K562 (cell line): Measurements from ENCODE around the gene PSMA5. TPM values are rescaled to one million over a fixed set of nuclear protein-coding genes. Genes with fewer than 3 reads are reported as not detected.
A peak's percentile ranks its signal among the peaks of the same experiment; 100 is the strongest.

Experiments
- CBX2 ChIP-seq: fragments of 200-600 bp; sonication (generic); IDR thresholded peaks from one replicate; pipeline ENCODE4 v1.6.1; 2012; ENCODE audit warnings: mild to moderate bottlenecking, low read length, inconsistent platforms; ENCODE audit not compliant: insufficient read depth, poor library complexity, severe bottlenecking
- GATA2 ChIP-seq: sonication (generic); formaldehyde crosslinking; IDR thresholded peaks from 2 replicates; pipeline ENCODE4 v1.4.0; 2020; ENCODE audit warnings: mild to moderate bottlenecking, missing genetic modification reagents
- KDM5B ChIP-seq: fragments of 200-600 bp; sonication (generic); IDR thresholded peaks from 2 replicates; pipeline ENCODE4 v1.6.1; 2012; ENCODE audit warnings: low read depth, mild to moderate bottlenecking, moderate library complexity, low read length, control low read depth, inconsistent platforms; ENCODE audit not compliant: insufficient replicate concordance
- MEIS2 ChIP-seq: fragments of 450-650 bp; IDR thresholded peaks from 2 replicates; pipeline ENCODE4 v1.6.1; 2014; ENCODE audit warnings: mild to moderate bottlenecking; ENCODE audit not compliant: partially characterized antibody
- POLR2A ChIP-seq: fragments of 450-650 bp; conservative IDR thresholded peaks from 2 replicates; pipeline ENCODE4 v1.6.1; 2016
- RCOR1 ChIP-seq, 2 experiments: IDR thresholded peaks; 2 replicates each; pipeline ENCODE4 v1.6.1; 2012; ENCODE audit warnings: low read depth in 2 of 2, low read length in 2 of 2, borderline replicate concordance in 1 of 2, improper control_type of control experiment in 1 of 2
- SRSF3 ChIP-seq: fragments of 200-400 bp; formaldehyde crosslinking; IDR thresholded peaks from 2 replicates; pipeline ENCODE4 v1.6.1; 2016; ENCODE audit warnings: mild to moderate bottlenecking, low read length, moderate library complexity; ENCODE audit not compliant: insufficient read depth
- ZBTB1 ChIP-seq: sonication (generic); formaldehyde crosslinking; IDR thresholded peaks from 2 replicates; pipeline ENCODE4 v1.8.1; 2023; ENCODE audit warnings: missing genetic modification reagents, low read depth, mild to moderate bottlenecking, borderline replicate concordance
- ZBTB7A ChIP-seq: IDR thresholded peaks from 2 replicates; pipeline ENCODE4 v1.6.1; 2011; ENCODE audit warnings: low read depth, mild to moderate bottlenecking, low read length, moderate library complexity, borderline replicate concordance; ENCODE audit not compliant: control insufficient read depth
- ZFX ChIP-seq: sonication (generic); formaldehyde crosslinking; IDR thresholded peaks from 2 replicates; pipeline ENCODE4 v1.8.0; 2022; ENCODE audit warnings: mild to moderate bottlenecking, missing genetic modification reagents, moderate library complexity
- ZNF583 ChIP-seq: fragments of 250-450 bp; sonication (Bioruptor Pico); IDR thresholded peaks from 2 replicates; pipeline ENCODE4 v1.4.0; 2020
- ZNF707 ChIP-seq: fragments of 250-450 bp; sonication (Bioruptor Pico); conservative IDR thresholded peaks from 2 replicates; pipeline ENCODE4 v1.8.0; 2022; ENCODE audit warnings: inconsistent platforms, mild to moderate bottlenecking, moderate library complexity
- ZNF764 ChIP-seq: fragments of 250-450 bp; sonication (Bioruptor Pico); IDR thresholded peaks from 2 replicates; pipeline ENCODE4 v1.4.0; 2020; ENCODE audit warnings: low read depth, mild to moderate bottlenecking, moderate library complexity
- polyA plus RNA-seq, 8 experiments: library from polyadenylated mRNA; depleted of rRNA in 4 of 8; stranded (reverse) in 5 of 8; unstranded in 3 of 8; fragments of >200 nt; fragmentation: Nextera tagmentation in 2 of 8; fragmentation: Illumina TruSeq in 1 of 8; extraction: Ambion mirVana in 2 of 8; extraction: Trizol in 1 of 8; gene quantifications; 2 replicates each; pipeline versions ENCODE4 v1.2.1 to v1.2.3, GENCODE V29; 2011 to 2014; ENCODE audit warnings: inconsistent platforms in 1 of 8, missing spikeins in 1 of 8
- total RNA-seq, 7 experiments: library from RNA; depleted of rRNA in 6 of 7; stranded (reverse); fragments of >200 nt in 6 of 7; fragmentation: Illumina TruSeq in 2 of 7; extraction: Trizol in 2 of 7; gene quantifications; 2 replicates each; pipeline versions ENCODE4 v1.2.1 to v1.2.3, GENCODE V29; 2011 to 2021; ENCODE audit warnings: low replicate concordance in 1 of 7
- TF ChIP-seq, protein P1 (sequence below): sonication (generic); formaldehyde crosslinking; IDR thresholded peaks from 2 replicates; pipeline ENCODE4 v1.8.1; 2023; ENCODE audit warnings: mild to moderate bottlenecking, missing genetic modification reagents
- TF ChIP-seq, protein P2 (sequence below): fragments of 250-450 bp; sonication (Bioruptor Pico); IDR thresholded peaks from 2 replicates; pipeline ENCODE4 v1.8.0; 2022; ENCODE audit warnings: inconsistent platforms, mild to moderate bottlenecking, moderate library complexity, borderline replicate concordance
- TF ChIP-seq, protein P3 (sequence below): sonication (generic); formaldehyde crosslinking; IDR thresholded peaks from 2 replicates; pipeline ENCODE4 v1.4.0; 2020; ENCODE audit warnings: mild to moderate bottlenecking, missing genetic modification reagents
- TF ChIP-seq, protein P4 (sequence below): sonication (generic); formaldehyde crosslinking; IDR thresholded peaks from 2 replicates; pipeline ENCODE4 v1.8.0; 2022; ENCODE audit warnings: missing genetic modification reagents, mild to moderate bottlenecking, borderline replicate concordance
- TF ChIP-seq, protein P5 (sequence below): fragments of 450-650 bp; IDR thresholded peaks from 2 replicates; pipeline ENCODE4 v1.6.1; 2017; ENCODE audit warnings: mild to moderate bottlenecking, moderate library complexity

Gene PSMA5
- total and polyA plus RNA-seq, 9 of the 15 experiments (the other 6 are each of a cell fraction or from before 2014, with no cell fraction given), result 82.6 to 542 (median 287) TPM

DNA sequence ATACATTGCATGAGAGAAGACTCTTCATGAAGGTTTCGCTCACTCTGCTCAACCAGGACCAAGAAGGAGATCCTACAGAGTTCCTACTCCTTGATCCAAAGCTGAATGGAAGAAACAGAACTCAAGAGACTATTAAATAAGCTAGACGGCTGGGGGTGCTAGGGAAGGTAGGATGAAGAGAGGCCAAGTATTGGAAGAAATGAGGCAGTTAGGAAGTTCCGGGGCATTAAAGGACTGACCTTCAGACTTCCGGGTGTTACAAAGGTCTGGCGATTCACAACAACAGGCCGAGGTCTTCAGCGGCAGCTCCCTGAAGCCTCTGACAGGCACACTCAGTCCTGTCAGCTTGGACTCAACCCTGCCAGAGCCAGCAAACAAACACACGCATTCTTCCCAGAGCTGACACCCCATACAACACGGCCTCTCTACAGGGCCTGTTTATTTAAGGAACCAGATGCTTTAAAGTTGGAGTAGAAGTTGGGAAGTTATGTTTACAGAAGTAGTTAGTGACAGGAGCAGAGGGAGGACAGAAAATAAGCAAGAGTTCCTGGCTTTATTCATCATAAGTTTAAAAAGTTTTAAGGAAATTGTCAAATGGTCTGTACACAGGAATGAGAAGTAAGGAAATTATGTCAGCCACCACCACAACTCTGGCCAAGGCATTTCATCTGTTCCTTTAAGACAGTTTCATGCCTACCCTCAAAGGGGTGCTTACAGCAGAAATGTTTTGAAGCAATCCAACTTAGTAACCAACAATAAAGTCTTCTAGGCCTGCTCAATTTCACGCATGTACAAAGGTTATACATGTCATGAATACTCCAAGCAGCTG lies 33.2 kb downstream of the PSMA5 start (continued):
- TF ChIP-seq ZBTB1 (CRISPR knock-in tag) (no peak), ZNF583 (CRISPR knock-in tag) (no peak), GATA2 (CRISPR knock-in tag) (no peak), ZNF764 (CRISPR knock-in tag) (no peak), CBX2 (no peak), ZNF707 (CRISPR knock-in tag) (no peak), MEIS2 (peak; percentile 79), ZBTB7A (no peak; the same call in 1 of the 2 replicates), SRSF3 (no peak), POLR2A (peak; percentile 76), RCOR1 (IDR thresholded peaks at IDR 0.05; ENCODE audit: borderline replicate concordance in 1 of 2, low read depth in 2 of 2, low read length in 2 of 2) (peak in 1 of 2 experiments; percentile 45; a peak in 1 of 4 replicates), ZFX (CRISPR knock-in tag) (no peak), KDM5B (peak; percentile 73)
- TF ChIP-seq, protein P1, sequence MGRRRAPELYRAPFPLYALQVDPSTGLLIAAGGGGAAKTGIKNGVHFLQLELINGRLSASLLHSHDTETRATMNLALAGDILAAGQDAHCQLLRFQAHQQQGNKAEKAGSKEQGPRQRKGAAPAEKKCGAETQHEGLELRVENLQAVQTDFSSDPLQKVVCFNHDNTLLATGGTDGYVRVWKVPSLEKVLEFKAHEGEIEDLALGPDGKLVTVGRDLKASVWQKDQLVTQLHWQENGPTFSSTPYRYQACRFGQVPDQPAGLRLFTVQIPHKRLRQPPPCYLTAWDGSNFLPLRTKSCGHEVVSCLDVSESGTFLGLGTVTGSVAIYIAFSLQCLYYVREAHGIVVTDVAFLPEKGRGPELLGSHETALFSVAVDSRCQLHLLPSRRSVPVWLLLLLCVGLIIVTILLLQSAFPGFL (CRISPR knock-in tag), result no peak
- TF ChIP-seq, protein P2, sequence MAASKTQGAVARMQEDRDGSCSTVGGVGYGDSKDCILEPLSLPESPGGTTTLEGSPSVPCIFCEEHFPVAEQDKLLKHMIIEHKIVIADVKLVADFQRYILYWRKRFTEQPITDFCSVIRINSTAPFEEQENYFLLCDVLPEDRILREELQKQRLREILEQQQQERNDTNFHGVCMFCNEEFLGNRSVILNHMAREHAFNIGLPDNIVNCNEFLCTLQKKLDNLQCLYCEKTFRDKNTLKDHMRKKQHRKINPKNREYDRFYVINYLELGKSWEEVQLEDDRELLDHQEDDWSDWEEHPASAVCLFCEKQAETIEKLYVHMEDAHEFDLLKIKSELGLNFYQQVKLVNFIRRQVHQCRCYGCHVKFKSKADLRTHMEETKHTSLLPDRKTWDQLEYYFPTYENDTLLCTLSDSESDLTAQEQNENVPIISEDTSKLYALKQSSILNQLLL, result no peak
- TF ChIP-seq, protein P3, sequence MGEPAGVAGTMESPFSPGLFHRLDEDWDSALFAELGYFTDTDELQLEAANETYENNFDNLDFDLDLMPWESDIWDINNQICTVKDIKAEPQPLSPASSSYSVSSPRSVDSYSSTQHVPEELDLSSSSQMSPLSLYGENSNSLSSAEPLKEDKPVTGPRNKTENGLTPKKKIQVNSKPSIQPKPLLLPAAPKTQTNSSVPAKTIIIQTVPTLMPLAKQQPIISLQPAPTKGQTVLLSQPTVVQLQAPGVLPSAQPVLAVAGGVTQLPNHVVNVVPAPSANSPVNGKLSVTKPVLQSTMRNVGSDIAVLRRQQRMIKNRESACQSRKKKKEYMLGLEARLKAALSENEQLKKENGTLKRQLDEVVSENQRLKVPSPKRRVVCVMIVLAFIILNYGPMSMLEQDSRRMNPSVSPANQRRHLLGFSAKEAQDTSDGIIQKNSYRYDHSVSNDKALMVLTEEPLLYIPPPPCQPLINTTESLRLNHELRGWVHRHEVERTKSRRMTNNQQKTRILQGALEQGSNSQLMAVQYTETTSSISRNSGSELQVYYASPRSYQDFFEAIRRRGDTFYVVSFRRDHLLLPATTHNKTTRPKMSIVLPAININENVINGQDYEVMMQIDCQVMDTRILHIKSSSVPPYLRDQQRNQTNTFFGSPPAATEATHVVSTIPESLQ, result 0 out of 2 replicates have a peak, but pooled peaks have one; percentile 20
- TF ChIP-seq, protein P4, sequence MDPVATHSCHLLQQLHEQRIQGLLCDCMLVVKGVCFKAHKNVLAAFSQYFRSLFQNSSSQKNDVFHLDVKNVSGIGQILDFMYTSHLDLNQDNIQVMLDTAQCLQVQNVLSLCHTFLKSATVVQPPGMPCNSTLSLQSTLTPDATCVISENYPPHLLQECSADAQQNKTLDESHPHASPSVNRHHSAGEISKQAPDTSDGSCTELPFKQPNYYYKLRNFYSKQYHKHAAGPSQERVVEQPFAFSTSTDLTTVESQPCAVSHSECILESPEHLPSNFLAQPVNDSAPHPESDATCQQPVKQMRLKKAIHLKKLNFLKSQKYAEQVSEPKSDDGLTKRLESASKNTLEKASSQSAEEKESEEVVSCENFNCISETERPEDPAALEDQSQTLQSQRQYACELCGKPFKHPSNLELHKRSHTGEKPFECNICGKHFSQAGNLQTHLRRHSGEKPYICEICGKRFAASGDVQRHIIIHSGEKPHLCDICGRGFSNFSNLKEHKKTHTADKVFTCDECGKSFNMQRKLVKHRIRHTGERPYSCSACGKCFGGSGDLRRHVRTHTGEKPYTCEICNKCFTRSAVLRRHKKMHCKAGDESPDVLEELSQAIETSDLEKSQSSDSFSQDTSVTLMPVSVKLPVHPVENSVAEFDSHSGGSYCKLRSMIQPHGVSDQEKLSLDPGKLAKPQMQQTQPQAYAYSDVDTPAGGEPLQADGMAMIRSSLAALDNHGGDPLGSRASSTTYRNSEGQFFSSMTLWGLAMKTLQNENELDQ (CRISPR knock-in tag), result no peak
- TF ChIP-seq, protein P5, sequence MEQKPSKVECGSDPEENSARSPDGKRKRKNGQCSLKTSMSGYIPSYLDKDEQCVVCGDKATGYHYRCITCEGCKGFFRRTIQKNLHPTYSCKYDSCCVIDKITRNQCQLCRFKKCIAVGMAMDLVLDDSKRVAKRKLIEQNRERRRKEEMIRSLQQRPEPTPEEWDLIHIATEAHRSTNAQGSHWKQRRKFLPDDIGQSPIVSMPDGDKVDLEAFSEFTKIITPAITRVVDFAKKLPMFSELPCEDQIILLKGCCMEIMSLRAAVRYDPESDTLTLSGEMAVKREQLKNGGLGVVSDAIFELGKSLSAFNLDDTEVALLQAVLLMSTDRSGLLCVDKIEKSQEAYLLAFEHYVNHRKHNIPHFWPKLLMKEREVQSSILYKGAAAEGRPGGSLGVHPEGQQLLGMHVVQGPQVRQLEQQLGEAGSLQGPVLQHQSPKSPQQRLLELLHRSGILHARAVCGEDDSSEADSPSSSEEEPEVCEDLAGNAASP, result no peak
